ES-I3 (cell line): Measurements from ENCODE around the gene MTPN.

Experiments used
- H3K36me3 ChIP-seq: 2 replicates; pipeline ENCODE4 v1.6.1; 2013; ENCODE audit warnings: mild to moderate bottlenecking, low read length, control low read depth, moderate library complexity; ENCODE audit not compliant: insufficient read depth
- H3K4me1 ChIP-seq: 2 replicates; pipeline ENCODE4 v1.6.1; 2013; ENCODE audit warnings: mild to moderate bottlenecking, control low read depth, low read length; ENCODE audit not compliant: insufficient read depth
- H3K9ac ChIP-seq: 2 replicates; pipeline ENCODE4 v1.6.1; 2013; ENCODE audit warnings: low read depth, mild to moderate bottlenecking, low read length, moderate library complexity
- H3K9me3 ChIP-seq: 2 replicates; pipeline ENCODE4 v1.6.1; 2013; ENCODE audit warnings: mild to moderate bottlenecking, low read length, moderate library complexity; ENCODE audit not compliant: control insufficient read depth, insufficient read depth

Gene MTPN

GRCh38 chr7:135884495-135885232 lies 92.5 kb downstream of the MTPN start:
- Histone ChIP-seq H3K4me1 (no peaks in the 10 kb centered on the region), H3K9me3 (no peaks in the 10 kb centered on the region), H3K9ac (no peak overlapping the region), H3K36me3 (no peaks in the 10 kb centered on the region)

GRCh38 chr7:135879233-135879632 lies 97.9 kb downstream of the MTPN start:
- Histone ChIP-seq H3K4me1 (no peaks in the 10 kb centered on the region), H3K36me3 (no peaks in the 10 kb centered on the region; the same call in 1 of the 2 replicates), H3K9ac (no peak overlapping the region), H3K9me3 (no peaks in the 10 kb centered on the region)

GRCh38 chr7:135878284-135878683 lies 98.9 kb downstream of the MTPN start:
- Histone ChIP-seq H3K9me3 (no peaks in the 10 kb centered on the region), H3K9ac (no peak overlapping the region), H3K4me1 (no peaks in the 10 kb centered on the region), H3K36me3 (no peaks in the 10 kb centered on the region; the same call in 1 of the 2 replicates)

- Histone ChIP-seq H3K9me3 (no peaks in the 10 kb centered on the region), H3K9ac (no peak overlapping the region), H3K4me1 (no peaks in the 10 kb centered on the region), H3K36me3 (no peaks in the 10 kb centered on the region; the same call in 1 of the 2 replicates)
Measured at GRCh38 chr7:135877805-135878204, 99.4 kb downstream of the MTPN start.
